Activated CD4-positive, alpha-beta T cell treated with anti-CD3 and anti-CD28 coated beads, Interleukin-2, amount 10 ng/mL, durations not matched to agents 24 days and 14 days (primary cell): ENCODE results near the gene RFPL4AL1. TPM values are rescaled to one million over a fixed set of nuclear protein-coding genes. Genes with fewer than 3 reads are reported as not detected.

Experiments
- DNase-seq: peaks from one replicate; pipeline ENCODE4 v3.0.0; 2022
- H3K27ac Mint-ChIP-seq: one replicate; pipeline ENCODE4 v1.8.0; 2022; ENCODE audit warnings: mild to moderate bottlenecking, mixed read lengths
- H3K27me3 Mint-ChIP-seq: one replicate; pipeline ENCODE4 v1.8.0; 2022; ENCODE audit warnings: mixed read lengths
- H3K36me3 Mint-ChIP-seq: one replicate; pipeline ENCODE4 v1.8.0; 2022; ENCODE audit warnings: low read depth, mild to moderate bottlenecking, mixed read lengths
- H3K4me1 Mint-ChIP-seq: one replicate; pipeline ENCODE4 v1.8.0; 2021; ENCODE audit warnings: mixed read lengths
- H3K4me3 Mint-ChIP-seq: one replicate; pipeline ENCODE4 v1.8.0; 2022; ENCODE audit warnings: mild to moderate bottlenecking, moderate library complexity, mixed read lengths
- H3K9me3 Mint-ChIP-seq: one replicate; pipeline ENCODE4 v1.8.0; 2021; ENCODE audit warnings: mixed read lengths
- intact Hi-C: fragments of 100-400 bp; cut with micrococcal nuclease; formaldehyde crosslinking; loops from one replicate; pipeline ENCODE4 v1.15.1; 2023
- total RNA-seq: library from RNA; stranded (reverse); gene quantifications from 2 replicates; pipeline ENCODE4 v1.2.3, GENCODE V29; 2022

Gene RFPL4AL1
- total RNA-seq, 1 donor from 2014 or later = not detected

DNA sequence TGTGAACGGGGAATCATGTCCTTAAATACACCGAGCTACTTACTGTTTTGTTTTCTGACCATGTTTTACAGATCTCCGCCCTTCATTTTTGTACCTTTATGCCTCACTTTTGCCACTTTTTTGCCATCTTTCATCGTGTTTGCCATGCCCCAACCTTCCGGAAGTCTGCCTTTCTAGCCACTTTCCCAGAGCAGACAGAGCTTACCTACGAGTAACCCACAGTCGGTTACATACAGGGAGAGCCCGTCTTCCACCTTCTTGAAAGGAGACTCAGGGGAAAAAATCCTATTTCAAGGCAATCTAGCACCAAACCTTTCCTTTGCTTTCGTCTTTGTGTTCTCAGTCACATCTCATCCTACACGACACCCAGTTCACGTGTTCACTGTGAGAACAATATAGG, 26.1 kb downstream of the RFPL4AL1 start:
- no peak for DNase-seq
- intact Hi-C loops = no loop called here
- Mint-ChIP-seq H3K27ac (no peak overlapping the region), H3K27me3 (no peaks in the 10 kb centered on the region), H3K4me1 (no peaks in the 10 kb centered on the region), H3K9me3 (peaks cover 6% of the 10 kb centered on the region), H3K36me3 (no peaks in the 10 kb centered on the region), H3K4me3 (no peak overlapping the region)

DNA sequence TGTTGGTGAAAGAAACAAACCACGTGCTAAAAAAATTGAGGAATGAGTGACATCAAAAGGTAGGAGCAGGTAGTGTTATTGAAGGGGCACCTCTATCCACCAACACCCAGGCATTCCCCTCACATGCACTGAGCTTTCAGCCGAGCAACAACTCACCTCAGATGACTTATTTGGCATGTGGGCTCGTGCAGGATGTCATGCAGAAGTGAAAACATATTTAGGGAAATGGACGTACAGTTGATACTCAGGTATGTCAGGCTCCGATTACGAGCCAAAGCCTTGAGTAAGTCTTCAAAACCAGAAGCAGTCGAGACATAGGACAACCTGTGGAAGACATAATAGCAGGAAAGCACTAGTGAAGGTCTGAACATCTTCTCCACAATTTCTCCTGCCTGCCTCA, 32.5 kb downstream of the RFPL4AL1 start:
- no peak overlapping the region for H3K4me3 Mint-ChIP-seq
- H3K4me1 Mint-ChIP-seq = no peaks in the 10 kb centered on the region
- intact Hi-C loops = no loop called here
- no peak overlapping the region for H3K27ac Mint-ChIP-seq
- H3K27me3 Mint-ChIP-seq = no peaks in the 10 kb centered on the region
- no peaks in the 10 kb centered on the region for H3K36me3 Mint-ChIP-seq
- H3K9me3 Mint-ChIP-seq = peaks cover 37% of the 10 kb centered on the region
- no peak for DNase-seq

DNA sequence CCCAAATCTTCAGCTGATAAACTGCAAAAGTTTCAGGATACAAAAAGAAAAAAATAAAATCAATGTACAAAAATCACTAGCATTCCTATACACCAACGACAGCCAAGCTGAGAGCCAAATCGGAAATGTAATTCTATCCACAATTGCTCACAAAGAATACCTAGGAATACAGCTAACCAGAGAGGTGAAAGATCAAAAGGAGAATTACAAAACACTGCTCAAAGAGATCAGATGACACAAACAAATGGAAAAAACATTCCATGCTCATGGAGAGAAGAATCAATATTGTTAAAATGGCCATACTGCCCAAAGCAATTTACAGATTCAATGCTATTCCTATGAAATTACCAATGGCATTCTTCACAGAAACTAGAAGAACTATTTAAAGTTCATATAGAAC, 33.4 kb downstream of the RFPL4AL1 start:
- Mint-ChIP-seq H3K36me3 (no peaks in the 10 kb centered on the region), H3K9me3 (peaks cover 43% of the 10 kb centered on the region), H3K27ac (no peak overlapping the region), H3K27me3 (no peaks in the 10 kb centered on the region), H3K4me1 (no peaks in the 10 kb centered on the region), H3K4me3 (no peak overlapping the region)
- intact Hi-C loops = no loop called here
- no peak for DNase-seq

DNA sequence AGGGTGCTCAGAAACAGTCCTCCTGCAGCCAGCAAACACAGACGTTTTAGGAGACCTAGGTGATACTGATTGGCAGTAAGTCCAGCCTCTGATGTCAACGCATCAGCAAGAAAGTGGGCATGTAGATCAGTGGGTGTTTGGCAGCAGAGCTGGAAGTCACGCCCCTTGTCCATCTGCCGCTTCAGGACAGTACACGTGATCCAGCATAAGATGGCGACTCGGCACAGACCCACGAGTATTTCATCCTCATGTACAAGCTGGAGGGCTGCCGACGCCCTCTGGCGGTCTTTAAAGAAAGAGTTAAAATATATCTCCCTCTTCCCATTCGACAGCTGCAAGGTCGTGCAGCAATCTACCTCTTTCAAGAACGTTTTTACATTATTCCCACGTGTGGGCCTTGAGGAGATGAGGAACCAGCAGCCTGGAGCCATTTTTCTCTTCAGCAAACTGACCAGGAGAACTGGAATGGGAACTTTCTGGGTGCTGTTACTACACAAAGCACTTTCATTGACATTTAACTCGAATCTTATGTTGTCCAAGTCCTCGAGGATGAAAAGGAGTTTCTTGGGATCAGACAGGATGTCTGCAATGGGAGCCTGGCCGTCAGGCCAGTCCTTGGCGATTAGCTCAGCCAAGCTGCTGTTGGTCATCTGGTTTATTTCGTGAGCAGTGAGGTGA, 40.6 kb downstream of the RFPL4AL1 start:
- Mint-ChIP-seq H3K36me3 (no peaks in the 10 kb centered on the region), H3K9me3 (peaks cover 16% of the 10 kb centered on the region), H3K4me3 (no peak overlapping the region), H3K4me1 (no peaks in the 10 kb centered on the region), H3K27ac (no peak overlapping the region), H3K27me3 (no peaks in the 10 kb centered on the region)
- DNase-seq = peak; percentile 60
- intact Hi-C loops = no loop called here

DNA sequence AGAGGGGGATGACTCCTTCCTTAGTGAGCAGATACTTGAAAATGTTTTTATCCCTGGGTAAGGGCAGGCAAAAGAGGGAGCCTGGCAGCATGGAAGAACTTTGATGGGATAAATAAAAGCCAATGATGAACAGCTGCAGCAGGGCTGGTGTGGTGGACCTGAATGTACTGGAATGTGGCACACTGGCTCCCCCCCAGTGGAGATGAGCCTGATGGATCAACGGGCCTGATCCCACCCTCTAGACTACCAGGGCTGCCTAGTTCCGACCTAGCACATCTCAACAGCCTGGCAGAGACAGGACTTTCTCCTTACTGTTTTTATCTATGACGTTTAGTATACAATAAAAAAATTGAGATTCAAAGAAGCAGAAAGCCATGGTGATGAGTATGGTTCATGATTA, 42.4 kb downstream of the RFPL4AL1 start:
- Mint-ChIP-seq H3K27me3 (no peaks in the 10 kb centered on the region), H3K27ac (no peak overlapping the region), H3K36me3 (no peaks in the 10 kb centered on the region), H3K4me1 (no peaks in the 10 kb centered on the region), H3K9me3 (peaks cover 11% of the 10 kb centered on the region), H3K4me3 (no peak overlapping the region)
- intact Hi-C loops = no loop called here
- no peak for DNase-seq

DNA sequence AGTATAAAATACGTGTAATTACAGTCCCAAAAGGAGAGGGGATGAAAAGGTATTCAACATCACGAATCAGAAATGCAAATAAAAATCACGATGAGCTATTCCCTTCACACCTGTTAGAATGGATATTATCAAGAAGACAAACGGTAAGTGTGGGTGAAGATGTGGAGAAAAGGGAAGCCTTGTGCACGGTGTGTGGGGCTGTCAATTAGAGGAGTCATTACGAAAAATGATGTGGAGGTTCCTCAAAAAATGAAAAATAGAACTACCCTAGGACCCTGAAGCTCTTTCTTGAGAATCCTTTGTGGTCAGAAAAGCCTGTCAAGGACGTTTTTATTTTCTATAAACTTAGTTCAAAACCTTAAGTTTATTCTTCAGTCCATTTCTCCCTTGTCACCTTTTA, 43.5 kb downstream of the RFPL4AL1 start:
- Mint-ChIP-seq H3K36me3 (no peaks in the 10 kb centered on the region), H3K4me3 (no peak overlapping the region), H3K27ac (no peak overlapping the region), H3K27me3 (no peaks in the 10 kb centered on the region), H3K9me3 (peaks cover 4% of the 10 kb centered on the region), H3K4me1 (no peaks in the 10 kb centered on the region)
- intact Hi-C loops = no loop called here
- DNase-seq = no peak

DNA sequence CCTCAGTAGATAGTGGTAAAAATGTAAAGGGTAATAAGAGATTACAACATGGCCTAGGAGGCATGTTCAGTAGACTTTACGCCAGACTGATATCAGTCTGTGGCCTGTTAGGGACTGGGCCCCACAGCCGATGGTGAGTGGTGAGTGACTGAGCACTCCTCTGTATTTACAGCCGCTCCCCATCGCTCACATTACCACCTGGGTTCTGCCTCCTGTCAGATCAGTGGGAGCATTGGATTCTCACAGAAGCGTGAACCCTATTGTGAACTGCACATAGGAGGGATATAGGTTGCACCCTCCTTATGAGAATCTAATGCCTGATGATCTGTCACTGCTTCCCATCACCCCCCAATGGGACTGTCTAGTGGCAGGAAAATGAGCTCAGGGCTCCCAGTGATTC, 45.0 kb downstream of the RFPL4AL1 start:
- intact Hi-C loops = no loop called here
- H3K9me3 Mint-ChIP-seq = peaks cover 4% of the 10 kb centered on the region
- DNase-seq = no peak

DNA sequence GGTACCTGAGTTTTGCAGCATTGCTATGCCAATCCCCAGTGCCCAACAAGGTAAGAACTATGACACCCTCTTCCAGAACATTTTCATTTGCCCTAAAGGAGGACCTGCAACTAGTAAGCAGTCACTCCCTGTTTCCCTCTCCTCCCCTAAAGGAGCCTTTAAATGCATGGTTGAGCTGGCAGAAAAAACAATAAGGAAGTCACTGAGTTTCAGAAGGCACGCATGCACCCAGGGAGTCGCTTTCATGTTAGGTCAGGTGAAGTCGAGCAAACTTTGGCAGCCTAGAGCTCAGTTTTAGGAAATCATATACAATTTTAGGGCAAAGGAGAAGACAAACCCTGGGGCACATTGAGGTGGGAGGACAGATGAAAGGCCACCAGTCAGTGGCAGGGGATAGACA, 51.1 kb downstream of the RFPL4AL1 start:
- DNase-seq = no peak

More for the DNA sequence above, 45.0 kb downstream of the RFPL4AL1 start:
- Mint-ChIP-seq H3K4me3 (no peak overlapping the region), H3K27me3 (no peaks in the 10 kb centered on the region), H3K4me1 (no peaks in the 10 kb centered on the region), H3K27ac (no peak overlapping the region), H3K36me3 (no peaks in the 10 kb centered on the region)

More for the DNA sequence above, 51.1 kb downstream of the RFPL4AL1 start:
- Mint-ChIP-seq H3K4me3 (no peak overlapping the region), H3K36me3 (no peaks in the 10 kb centered on the region), H3K27me3 (no peaks in the 10 kb centered on the region), H3K4me1 (no peaks in the 10 kb centered on the region), H3K27ac (no peak overlapping the region), H3K9me3 (peaks cover 3% of the 10 kb centered on the region)
- intact Hi-C loops = no loop called here

Other genes starting within 250 kb of the RFPL4AL1 start
- gene SBK2, start 232.0 kb upstream of the RFPL4AL1 start, total RNA-seq = not detected in 2 replicates
- gene SBK3, start 223.6 kb upstream of the RFPL4AL1 start, total RNA-seq = not detected in 2 replicates
- gene ZNF579, start 188.3 kb upstream of the RFPL4AL1 start, total RNA-seq = 9.6 and 10.4 TPM in 2 replicates
- gene FIZ1, start 169.6 kb upstream of the RFPL4AL1 start, total RNA-seq = 20.4 and 21.4 TPM in 2 replicates
- 17.8 and 19.0 TPM in 2 replicates for gene ZNF524, start 168.8 kb upstream of the RFPL4AL1 start, total RNA-seq
- 12.2 and 12.5 TPM in 2 replicates for gene ZNF865, start 163.5 kb upstream of the RFPL4AL1 start, total RNA-seq
- 3.6 and 3.7 TPM in 2 replicates for gene ZNF784, start 144.6 kb upstream of the RFPL4AL1 start, total RNA-seq
- 38.3 and 39.1 TPM in 2 replicates for gene ZNF580, start 128.1 kb upstream of the RFPL4AL1 start, total RNA-seq
- 32.7 and 33.0 TPM in 2 replicates for gene ZNF581, start 125.5 kb upstream of the RFPL4AL1 start, total RNA-seq
- gene CCDC106, start 120.9 kb upstream of the RFPL4AL1 start, total RNA-seq = 8.0 and 9.0 TPM in 2 replicates
- 390 and 394 TPM in 2 replicates for gene U2AF2, start 114.1 kb upstream of the RFPL4AL1 start, total RNA-seq
- gene EPN1, start 93.9 kb upstream of the RFPL4AL1 start, total RNA-seq = 44.7 and 45.4 TPM in 2 replicates
- not detected in 2 replicates for gene NLRP9, start 30.7 kb upstream of the RFPL4AL1 start, total RNA-seq
- gene RFPL4A, start 10.0 kb upstream of the RFPL4AL1 start, total RNA-seq = not detected in 2 replicates
- gene NLRP11, start 62.9 kb downstream of the RFPL4AL1 start, total RNA-seq = not detected in 2 replicates
- gene NLRP4, start 67.4 kb downstream of the RFPL4AL1 start, total RNA-seq = not detected in 2 replicates
- gene NLRP13, start 163.2 kb downstream of the RFPL4AL1 start, total RNA-seq = not detected in 2 replicates
- gene NLRP8, start 178.7 kb downstream of the RFPL4AL1 start, total RNA-seq = not detected in 2 replicates
- gene NLRP5, start 217.7 kb downstream of the RFPL4AL1 start, total RNA-seq = not detected in 2 replicates